Measurements from ENCODE around the gene RBPJ.

Gene RBPJ

GRCh38 chr4:26420438-26420837 lies 99.6 kb downstream of the RBPJ start:
- no peak for DNase-seq (ENCODE audit: low spot score)

GRCh38 chr4:26420913-26421312 lies 100.1 kb downstream of the RBPJ start:
- DNase-seq (ENCODE audit: low spot score): peak; percentile 27

- no peak for DNase-seq (ENCODE audit: low spot score)
Observed at GRCh38 chr4:26424153-26424552, 103.3 kb downstream of the RBPJ start.

- DNase-seq (ENCODE audit: low spot score): no peak
Observed at GRCh38 chr4:26424838-26425237, 104.0 kb downstream of the RBPJ start.

- no peak for DNase-seq (ENCODE audit: low spot score)
Observed at GRCh38 chr4:26425953-26426352, 105.1 kb downstream of the RBPJ start.

GRCh38 chr4:26426892-26427291 lies 106.1 kb downstream of the RBPJ start:
- no peak for DNase-seq (ENCODE audit: low spot score)

GRCh38 chr4:26429910-26430309 lies 109.1 kb downstream of the RBPJ start:
- DNase-seq (ENCODE audit: low spot score): no peak

GRCh38 chr4:26431461-26432180 lies 110.8 kb downstream of the RBPJ start:
- DNase-seq (ENCODE audit: low spot score): no peak

- no peak for DNase-seq (ENCODE audit: low spot score)
Observed at GRCh38 chr4:26432419-26432818, 111.6 kb downstream of the RBPJ start.

GRCh38 chr4:26433556-26433955 lies 112.7 kb downstream of the RBPJ start:
- DNase-seq (ENCODE audit: low spot score): no peak

GRCh38 chr4:26434030-26434639 lies 113.3 kb downstream of the RBPJ start:
- no peak for DNase-seq (ENCODE audit: low spot score)

GRCh38 chr4:26441102-26441501 lies 120.3 kb downstream of the RBPJ start:
- peak; percentile 66 for DNase-seq (ENCODE audit: low spot score)

- no peak for DNase-seq (ENCODE audit: low spot score)
Observed at GRCh38 chr4:26441771-26442170, 121.0 kb downstream of the RBPJ start.

- DNase-seq (ENCODE audit: low spot score): no peak
Observed at GRCh38 chr4:26447378-26447777, 126.6 kb downstream of the RBPJ start.

- DNase-seq (ENCODE audit: low spot score): no peak
Observed at GRCh38 chr4:26450418-26450817, 129.6 kb downstream of the RBPJ start.

GRCh38 chr4:26451597-26451996 lies 130.8 kb downstream of the RBPJ start:
- no peak for DNase-seq (ENCODE audit: low spot score)

GRCh38 chr4:26452565-26453531 lies 132.0 kb downstream of the RBPJ start:
- DNase-seq (ENCODE audit: low spot score): no peak

- no peak for DNase-seq (ENCODE audit: low spot score)
Observed at GRCh38 chr4:26454961-26455360, 134.1 kb downstream of the RBPJ start.

GRCh38 chr4:26455571-26455970 lies 134.8 kb downstream of the RBPJ start:
- DNase-seq (ENCODE audit: low spot score): no peak

- DNase-seq (ENCODE audit: low spot score): no peak
Observed at GRCh38 chr4:26457412-26457811, 136.6 kb downstream of the RBPJ start.

GRCh38 chr4:26458157-26458561 lies 137.3 kb downstream of the RBPJ start:
- no peak for DNase-seq (ENCODE audit: low spot score)

- peak; percentile 75 for DNase-seq (ENCODE audit: low spot score)
Observed at GRCh38 chr4:26459054-26459755, 138.4 kb downstream of the RBPJ start.

Data from AG08395 (cell line).